ENCODE measurements around the gene MAD2L2.

Gene MAD2L2

GRCh38 chr1:11713095-11713494 is 32.1 kb upstream of the MAD2L2 start:
- DNase-seq (ENCODE audit: extremely low read depth, low read depth), result no peak
- no peak for TF ChIP-seq CTCF (IDR thresholded peaks at IDR 0.05; ENCODE audit: low read depth, low read length)

- DNase-seq (ENCODE audit: extremely low read depth, low read depth), result no peak
- no peak for TF ChIP-seq CTCF (IDR thresholded peaks at IDR 0.05; ENCODE audit: low read depth, low read length)
Measured at GRCh38 chr1:11712285-11712684, 31.3 kb upstream of the MAD2L2 start.

- DNase-seq (ENCODE audit: extremely low read depth, low read depth), result no peak
- no peak for TF ChIP-seq CTCF (IDR thresholded peaks at IDR 0.05; ENCODE audit: low read depth, low read length)
Measured at GRCh38 chr1:11711490-11711889, 30.5 kb upstream of the MAD2L2 start.

GRCh38 chr1:11708554-11709350 is 27.8 kb upstream of the MAD2L2 start:
- DNase-seq (ENCODE audit: extremely low read depth, low read depth), result no peak
- TF ChIP-seq CTCF (IDR thresholded peaks at IDR 0.05; ENCODE audit: low read depth, low read length), result no peak

GRCh38 chr1:11707621-11708276 is 26.8 kb upstream of the MAD2L2 start:
- TF ChIP-seq CTCF (IDR thresholded peaks at IDR 0.05; ENCODE audit: low read depth, low read length), result no peak
- DNase-seq (ENCODE audit: extremely low read depth, low read depth), result no peak

- no peak for TF ChIP-seq CTCF (IDR thresholded peaks at IDR 0.05; ENCODE audit: low read depth, low read length)
- DNase-seq (ENCODE audit: extremely low read depth, low read depth), result no peak
Measured at GRCh38 chr1:11706292-11706691, 25.3 kb upstream of the MAD2L2 start.

- DNase-seq (ENCODE audit: extremely low read depth, low read depth), result no peak
- TF ChIP-seq CTCF (IDR thresholded peaks at IDR 0.05; ENCODE audit: low read depth, low read length), result no peak
Measured at GRCh38 chr1:11705596-11705995, 24.6 kb upstream of the MAD2L2 start.

Data from AG09319 (cell line).